ENCODE results near the gene CNPY1. TPM values are rescaled to one million over a fixed set of nuclear protein-coding genes. Genes with fewer than 3 reads are reported as not detected.

Gene CNPY1
- total and polyA plus RNA-seq, 2 donors (not counting 1 experiment from before 2014, with no cell fraction given), result not detected

GRCh38 chr7:155589001-155589980 lies 42.9 kb upstream of the CNPY1 start:
- no peak for DNase-seq (ENCODE audit: low read depth in 2 of 2)
- no peak overlapping the region for H2AFZ ChIP-seq (ENCODE audit: low read length)

GRCh38 chr7:155588468-155588998 lies 42.2 kb upstream of the CNPY1 start:
- H4K20me1 ChIP-seq (ENCODE audit: control insufficient read depth, extremely low read depth, insufficient read depth, low read length), result no peaks in the 10 kb centered on the region
- no peaks in the 10 kb centered on the region for H3K79me2 ChIP-seq (ENCODE audit: control insufficient read depth, insufficient read depth, low read length)
- no peaks in the 10 kb centered on the region for H3K27me3 ChIP-seq (ENCODE audit: control insufficient read depth, insufficient read depth, low read length)
- H3K4me3 ChIP-seq (replicated peaks in 1 of 4; ENCODE audit: control extremely low read depth in 1 of 4, insufficient read depth in 1 of 4, low read depth in 3 of 4, low read length in 4 of 4), result no peak overlapping the region
- no peak overlapping the region for H3K4me2 ChIP-seq (ENCODE audit: extremely low read depth, insufficient read depth, low read length)
- H3K4me1 ChIP-seq (ENCODE audit: control insufficient read depth, extremely low read depth, insufficient read depth, low read length), result no peaks in the 10 kb centered on the region
- H3K9ac ChIP-seq (ENCODE audit: insufficient read depth, low read length), result no peak overlapping the region
- no peaks in the 10 kb centered on the region for H3K9me3 ChIP-seq (ENCODE audit: control insufficient read depth, insufficient read depth, low read depth, low read length)
- H2AFZ ChIP-seq (ENCODE audit: low read length), result no peak overlapping the region
- TF ChIP-seq EZH2 (IDR thresholded peaks at IDR 0.05; ENCODE audit: low read length, missing control alignments), result no peak
- TF ChIP-seq CTCF (conservative IDR thresholded peaks at IDR 0.05 in 1 of 2, IDR thresholded peaks at IDR 0.05 in 1 of 2; ENCODE audit: low read depth in 1 of 2, low read length in 2 of 2), result no peak
- H3K27ac ChIP-seq (ENCODE audit: insufficient read depth, low read length), result no peak overlapping the region
- no peaks in the 10 kb centered on the region for H3K36me3 ChIP-seq (ENCODE audit: control insufficient read depth, insufficient read depth, low read length)
- DNase-seq (ENCODE audit: low read depth in 2 of 2), result no peak

More at GRCh38 chr7:155589001-155589980, 42.9 kb upstream of the CNPY1 start:
- Histone ChIP-seq H4K20me1 (ENCODE audit: control insufficient read depth, extremely low read depth, insufficient read depth, low read length) (no peaks in the 10 kb centered on the region), H3K79me2 (ENCODE audit: control insufficient read depth, insufficient read depth, low read length) (no peaks in the 10 kb centered on the region), H3K27ac (ENCODE audit: insufficient read depth, low read length) (no peak overlapping the region), H3K27me3 (ENCODE audit: control insufficient read depth, insufficient read depth, low read length) (no peaks in the 10 kb centered on the region), H3K36me3 (ENCODE audit: control insufficient read depth, insufficient read depth, low read length) (no peaks in the 10 kb centered on the region), H3K4me2 (ENCODE audit: extremely low read depth, insufficient read depth, low read length) (no peak overlapping the region), H3K9ac (ENCODE audit: insufficient read depth, low read length) (no peak overlapping the region), H3K4me1 (ENCODE audit: control insufficient read depth, extremely low read depth, insufficient read depth, low read length) (no peaks in the 10 kb centered on the region), H3K9me3 (ENCODE audit: control insufficient read depth, insufficient read depth, low read depth, low read length) (no peaks in the 10 kb centered on the region), H3K4me3 (replicated peaks in 1 of 4; ENCODE audit: control extremely low read depth in 1 of 4, insufficient read depth in 1 of 4, low read depth in 3 of 4, low read length in 4 of 4) (no peak overlapping the region)
- TF ChIP-seq EZH2 (IDR thresholded peaks at IDR 0.05; ENCODE audit: low read length, missing control alignments) (no peak), CTCF (conservative IDR thresholded peaks at IDR 0.05 in 1 of 2, IDR thresholded peaks at IDR 0.05 in 1 of 2; ENCODE audit: low read depth in 1 of 2, low read length in 2 of 2) (no peak)

GRCh38 chr7:155587486-155587885 lies 41.1 kb upstream of the CNPY1 start:
- Histone ChIP-seq H3K9ac (ENCODE audit: insufficient read depth, low read length) (no peak overlapping the region), H3K4me2 (ENCODE audit: extremely low read depth, insufficient read depth, low read length) (no peak overlapping the region), H3K4me3 (replicated peaks in 1 of 4; ENCODE audit: control extremely low read depth in 1 of 4, insufficient read depth in 1 of 4, low read depth in 3 of 4, low read length in 4 of 4) (no peak overlapping the region), H4K20me1 (ENCODE audit: control insufficient read depth, extremely low read depth, insufficient read depth, low read length) (no peaks in the 10 kb centered on the region), H3K27ac (ENCODE audit: insufficient read depth, low read length) (no peak overlapping the region), H3K79me2 (ENCODE audit: control insufficient read depth, insufficient read depth, low read length) (no peaks in the 10 kb centered on the region), H3K36me3 (ENCODE audit: control insufficient read depth, insufficient read depth, low read length) (no peaks in the 10 kb centered on the region), H3K4me1 (ENCODE audit: control insufficient read depth, extremely low read depth, insufficient read depth, low read length) (no peaks in the 10 kb centered on the region), H2AFZ (ENCODE audit: low read length) (no peak overlapping the region), H3K9me3 (ENCODE audit: control insufficient read depth, insufficient read depth, low read depth, low read length) (no peaks in the 10 kb centered on the region), H3K27me3 (ENCODE audit: control insufficient read depth, insufficient read depth, low read length) (no peaks in the 10 kb centered on the region)
- TF ChIP-seq CTCF (conservative IDR thresholded peaks at IDR 0.05 in 1 of 2, IDR thresholded peaks at IDR 0.05 in 1 of 2; ENCODE audit: low read depth in 1 of 2, low read length in 2 of 2) (no peak), EZH2 (IDR thresholded peaks at IDR 0.05; ENCODE audit: low read length, missing control alignments) (no peak)
- DNase-seq (ENCODE audit: low read depth in 2 of 2), result no peak

Measured in fibroblast of lung (primary cell).